A549 treated with DMSO at 1 μM for 4 hours (cell line): Measurements from ENCODE around the gene IL15. TPM values are rescaled to one million over a fixed set of nuclear protein-coding genes. Genes with fewer than 3 reads are reported as not detected.

Source experiments
- total RNA-seq: library from RNA; stranded (reverse); fragments of 200-300 nt; extraction: Qiagen RNA extraction; gene quantifications from 5 replicates; pipeline ENCODE4 v1.2.3, GENCODE V29; 2022; ENCODE audit warnings: low read depth

IL15 gene
- 8.3 to 12.8 TPM (median 9.8 TPM) in 5 replicates for total RNA-seq

DNA sequence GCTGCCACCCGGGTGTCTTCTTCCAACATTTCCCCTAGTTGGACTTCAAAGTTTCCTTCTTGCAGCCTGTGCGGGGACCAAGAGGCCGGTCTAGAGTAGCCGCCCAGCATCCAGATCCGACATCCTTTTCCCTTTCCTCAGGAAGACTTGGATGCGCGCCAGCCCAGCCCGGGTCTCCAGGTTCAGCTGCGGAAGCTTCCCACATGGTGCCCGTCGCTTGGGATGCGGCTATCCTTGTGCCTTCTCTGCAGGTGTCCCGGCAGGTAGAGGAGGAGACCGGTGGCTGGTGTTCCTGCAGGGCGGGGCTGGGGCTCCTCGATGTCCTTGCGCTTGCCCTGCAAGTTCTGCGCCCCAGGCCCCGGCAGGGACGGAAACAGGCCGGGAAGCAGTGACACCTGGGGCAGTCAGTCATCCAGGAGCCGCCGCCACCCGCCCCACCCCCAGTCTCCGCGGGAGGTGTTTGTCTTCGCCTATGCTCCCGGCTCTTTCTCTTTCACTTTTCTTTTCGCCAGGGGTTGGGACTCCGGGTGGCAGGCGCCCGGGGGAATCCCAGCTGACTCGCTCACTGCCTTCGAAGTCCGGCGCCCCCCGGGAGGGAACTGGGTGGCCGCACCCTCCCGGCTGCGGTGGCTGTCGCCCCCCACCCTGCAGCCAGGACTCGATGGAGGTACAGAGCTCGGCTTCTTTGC is at the start of gene IL15:
TSS of gene IL15 (plus strand) at position 502 of the 689 bp plus-strand sequence. CDS start 82,882 bp downstream, outside the sequence.

